ENCODE data around the gene SYT1.

Gene SYT1

GRCh38 chr12:79046021-79046420 lies 181.4 kb downstream of the SYT1 start:
- Histone ChIP-seq H3K4me1 (no peaks in the 10 kb centered on the region), H4K20me1 (0 out of 22 replicates have a peak, but pooled peaks cover 0 to 5% (median 0%) of the 10 kb centered on the region in 11 experiments), H3K4me3 (no peak overlapping the region), H3K36me3 (peaks cover 0 to 26% (median 11%) of the 10 kb centered on the region in 11 experiments; a peak in 9 of 22 replicates), H3K4me2 (no peak overlapping the region), H3K27me3 (no peaks in the 10 kb centered on the region), H3K9ac (no peak overlapping the region), H3K9me3 (replicated peaks in 1 of 11) (no peaks in the 10 kb centered on the region), H3K27ac (no peak overlapping the region)
- TF ChIP-seq Cebpa-rat (IDR thresholded peaks at IDR 0.05) = no peak

DNA sequence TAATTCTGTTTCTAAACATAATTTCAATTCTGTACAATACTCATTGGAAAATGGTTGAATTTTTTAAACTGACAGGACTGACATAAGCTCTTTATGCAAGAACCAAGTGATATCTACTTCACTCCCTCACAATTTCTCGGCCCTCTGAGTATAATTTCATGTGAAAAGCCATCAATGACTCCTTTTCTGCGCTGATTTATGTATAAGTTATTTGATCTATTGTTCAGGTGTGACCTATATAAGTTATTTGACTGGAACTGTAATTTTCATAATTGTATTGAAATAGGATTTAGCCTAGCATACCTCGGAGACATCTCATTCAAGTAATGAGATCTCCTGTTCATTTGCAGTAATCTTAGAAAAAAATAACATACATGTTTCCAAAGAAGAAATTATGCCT lies 184.4 kb downstream of the SYT1 start:
- H3K27ac ChIP-seq = no peak overlapping the region
- H3K4me2 ChIP-seq = no peak overlapping the region
- no peak overlapping the region for H3K9ac ChIP-seq
- H3K36me3 ChIP-seq = peaks cover 0 to 29% (median 11%) of the 10 kb centered on the region in 11 experiments; a peak in 9 of 22 replicates
- H4K20me1 ChIP-seq = 0 out of 22 replicates have a peak, but pooled peaks cover 0 to 5% (median 0%) of the 10 kb centered on the region in 11 experiments
- peaks cover 0 to 3% (median 0%) of the 10 kb centered on the region in 11 experiments; a peak in 1 of 22 replicates for H3K9me3 ChIP-seq (replicated peaks in 1 of 11)
- no peaks in the 10 kb centered on the region for H3K4me1 ChIP-seq
- H3K27me3 ChIP-seq = no peaks in the 10 kb centered on the region
- H3K4me3 ChIP-seq = no peak overlapping the region
- TF ChIP-seq Cebpa-rat (IDR thresholded peaks at IDR 0.05) = no peak

DNA sequence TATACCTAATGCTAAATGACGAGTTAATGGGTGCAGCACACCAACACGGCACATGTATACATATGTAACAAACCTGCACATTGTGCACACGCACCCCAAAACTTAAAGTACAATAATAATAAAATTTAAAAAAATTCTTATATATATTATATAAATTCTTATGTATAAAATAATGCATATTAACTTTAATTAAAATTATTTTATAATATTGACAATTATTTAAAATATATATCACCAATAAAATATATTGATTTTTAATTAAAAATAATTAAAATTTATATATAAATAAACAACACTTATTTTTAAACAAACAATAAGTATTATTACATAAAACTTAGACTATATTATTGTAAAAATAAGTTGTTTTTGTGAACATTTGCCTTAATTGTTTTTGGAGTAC lies 188.8 kb downstream of the SYT1 start:
- Histone ChIP-seq H3K4me2 (no peak overlapping the region), H3K9me3 (replicated peaks in 1 of 11) (peaks cover 0 to 3% (median 0%) of the 10 kb centered on the region in 11 experiments; a peak in 1 of 22 replicates), H3K36me3 (peaks cover 0 to 27% (median 12%) of the 10 kb centered on the region in 11 experiments; a peak in 9 of 22 replicates), H3K9ac (no peak overlapping the region), H3K27ac (no peak overlapping the region), H3K27me3 (no peaks in the 10 kb centered on the region), H4K20me1 (0 out of 22 replicates have a peak, but pooled peaks cover 0 to 7% (median 0%) of the 10 kb centered on the region in 11 experiments), H3K4me1 (peaks cover 0 to 26% (median 3%) of the 10 kb centered on the region in 10 experiments; a peak in 11 of 20 replicates), H3K4me3 (no peak overlapping the region)
- TF ChIP-seq Cebpa-rat (IDR thresholded peaks at IDR 0.05) = no peak

GRCh38 chr12:79055926-79056674 lies 191.5 kb downstream of the SYT1 start:
- peak overlapping the region in 4 of 11 experiments; percentile 21 to 59 (median 25); a peak in 5 of 22 replicates for H3K4me2 ChIP-seq

GRCh38 chr12:79056775-79057174 lies 192.2 kb downstream of the SYT1 start:
- peak overlapping the region in 1 of 11 experiments; percentile 27; a peak in 1 of 22 replicates for H3K4me2 ChIP-seq
- no peak overlapping the region for H3K27ac ChIP-seq
- peaks cover 0 to 26% (median 3%) of the 10 kb centered on the region in 10 experiments; a peak in 11 of 20 replicates for H3K4me1 ChIP-seq
- 0 out of 22 replicates have a peak, but pooled peaks cover 0 to 7% (median 0%) of the 10 kb centered on the region in 11 experiments for H4K20me1 ChIP-seq
- no peak overlapping the region for H3K9ac ChIP-seq
- H3K27me3 ChIP-seq = no peaks in the 10 kb centered on the region
- TF ChIP-seq Cebpa-rat (IDR thresholded peaks at IDR 0.05) = no peak
- peaks cover 0 to 13% (median 6%) of the 10 kb centered on the region in 11 experiments; a peak in 7 of 22 replicates for H3K36me3 ChIP-seq
- no peaks in the 10 kb centered on the region for H3K9me3 ChIP-seq (replicated peaks in 1 of 11)
- no peak overlapping the region for H3K4me3 ChIP-seq

More at GRCh38 chr12:79055926-79056674, 191.5 kb downstream of the SYT1 start:
- no peak overlapping the region for H3K9ac ChIP-seq
- 0 out of 22 replicates have a peak, but pooled peaks cover 0 to 7% (median 0%) of the 10 kb centered on the region in 11 experiments for H4K20me1 ChIP-seq
- no peak overlapping the region for H3K4me3 ChIP-seq
- peaks cover 0 to 13% (median 7%) of the 10 kb centered on the region in 11 experiments; a peak in 9 of 22 replicates for H3K36me3 ChIP-seq
- no peaks in the 10 kb centered on the region for H3K27me3 ChIP-seq
- H3K4me1 ChIP-seq = peaks cover 0 to 26% (median 3%) of the 10 kb centered on the region in 10 experiments; a peak in 11 of 20 replicates
- no peak overlapping the region for H3K27ac ChIP-seq
- peaks cover 0 to 3% (median 0%) of the 10 kb centered on the region in 11 experiments; a peak in 1 of 22 replicates for H3K9me3 ChIP-seq (replicated peaks in 1 of 11)
- no peak for TF ChIP-seq Cebpa-rat (IDR thresholded peaks at IDR 0.05)

DNA sequence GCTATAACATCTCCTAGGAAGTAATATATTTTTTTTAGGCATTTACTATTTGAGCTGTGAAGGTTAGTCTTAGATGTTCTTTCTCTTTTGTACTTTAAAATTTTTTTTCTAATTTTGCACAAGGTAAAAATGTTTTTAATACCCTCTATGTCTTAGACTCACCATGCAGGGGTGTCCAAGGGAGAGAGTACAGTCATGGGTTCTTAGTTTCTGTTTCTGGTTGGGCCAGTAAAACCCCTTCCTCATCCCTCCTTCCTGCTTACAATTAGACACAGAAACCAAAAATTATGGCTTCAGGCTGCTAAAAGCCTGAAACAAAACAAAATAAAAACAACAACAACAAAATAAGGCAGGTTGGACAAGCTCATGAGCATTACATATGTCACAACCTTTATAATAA lies 193.0 kb downstream of the SYT1 start:
- Histone ChIP-seq H3K36me3 (peaks cover 0 to 13% (median 6%) of the 10 kb centered on the region in 11 experiments; a peak in 7 of 22 replicates), H4K20me1 (0 out of 22 replicates have a peak, but pooled peaks cover 0 to 7% (median 0%) of the 10 kb centered on the region in 11 experiments), H3K9ac (no peak overlapping the region), H3K4me2 (no peak overlapping the region), H3K27me3 (no peaks in the 10 kb centered on the region), H3K4me3 (no peak overlapping the region), H3K27ac (no peak overlapping the region), H3K4me1 (peaks cover 0 to 26% (median 3%) of the 10 kb centered on the region in 10 experiments; a peak in 11 of 20 replicates), H3K9me3 (replicated peaks in 1 of 11) (no peaks in the 10 kb centered on the region)
- TF ChIP-seq Cebpa-rat (IDR thresholded peaks at IDR 0.05) = no peak

DNA sequence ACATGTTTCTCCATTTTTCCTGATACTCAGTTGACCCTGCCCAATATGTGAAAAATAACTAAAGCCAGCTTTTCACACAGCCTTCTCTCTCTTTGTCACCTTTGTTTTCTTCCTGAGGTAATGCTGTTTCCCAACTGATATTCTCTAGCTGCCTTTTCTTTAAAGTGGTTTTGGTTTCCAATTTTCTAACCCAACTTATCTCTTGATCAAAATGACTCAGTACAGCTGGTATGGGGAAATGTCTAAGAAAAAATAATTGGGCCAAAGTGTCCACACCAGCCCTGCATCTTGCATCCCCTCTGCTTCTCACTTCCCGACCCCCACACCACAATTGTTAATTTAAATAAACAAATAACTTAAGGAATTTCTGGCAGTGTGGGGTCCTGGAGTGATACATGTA lies 193.8 kb downstream of the SYT1 start:
- Histone ChIP-seq H3K4me2 (no peak overlapping the region), H3K36me3 (peaks cover 0 to 13% (median 6%) of the 10 kb centered on the region in 11 experiments; a peak in 7 of 22 replicates), H4K20me1 (0 out of 22 replicates have a peak, but pooled peaks cover 0 to 7% (median 0%) of the 10 kb centered on the region in 11 experiments), H3K27me3 (no peaks in the 10 kb centered on the region), H3K9ac (no peak overlapping the region), H3K27ac (no peak overlapping the region), H3K9me3 (replicated peaks in 1 of 11) (no peaks in the 10 kb centered on the region), H3K4me3 (no peak overlapping the region), H3K4me1 (peaks cover 0 to 26% (median 6%) of the 10 kb centered on the region in 10 experiments; a peak in 11 of 20 replicates)
- TF ChIP-seq Cebpa-rat (IDR thresholded peaks at IDR 0.05) = no peak

GRCh38 chr12:79059557-79059956 lies 195.0 kb downstream of the SYT1 start:
- Histone ChIP-seq H3K27ac (no peak overlapping the region), H3K4me1 (peaks cover 0 to 26% (median 6%) of the 10 kb centered on the region in 10 experiments; a peak in 11 of 20 replicates), H3K4me2 (no peak overlapping the region), H4K20me1 (0 out of 22 replicates have a peak, but pooled peaks cover 0 to 7% (median 0%) of the 10 kb centered on the region in 11 experiments), H3K36me3 (peaks cover 0 to 21% (median 6%) of the 10 kb centered on the region in 11 experiments; a peak in 7 of 22 replicates), H3K4me3 (no peak overlapping the region), H3K27me3 (no peaks in the 10 kb centered on the region), H3K9me3 (replicated peaks in 1 of 11) (no peaks in the 10 kb centered on the region), H3K9ac (no peak overlapping the region)
- no peak for TF ChIP-seq Cebpa-rat (IDR thresholded peaks at IDR 0.05)

GRCh38 chr12:79063258-79063657 lies 198.7 kb downstream of the SYT1 start:
- Histone ChIP-seq H3K27me3 (no peaks in the 10 kb centered on the region), H3K36me3 (peaks cover 0 to 18% (median 5%) of the 10 kb centered on the region in 11 experiments; a peak in 7 of 22 replicates), H3K27ac (no peak overlapping the region), H3K4me2 (no peak overlapping the region), H3K4me1 (peaks cover 0 to 6% (median 0%) of the 10 kb centered on the region in 10 experiments; a peak in 2 of 20 replicates), H4K20me1 (0 out of 22 replicates have a peak, but pooled peaks cover 0 to 7% (median 0%) of the 10 kb centered on the region in 11 experiments), H3K9ac (no peak overlapping the region), H3K9me3 (replicated peaks in 1 of 11) (no peaks in the 10 kb centered on the region), H3K4me3 (no peak overlapping the region)
- no peak for TF ChIP-seq Cebpa-rat (IDR thresholded peaks at IDR 0.05)
